Raji (cell line): ENCODE data around the gene APOC1.

Experiments used
- POLR2A ChIP-seq: IDR thresholded peaks from 2 replicates; pipeline ENCODE4 v1.6.1; 2011; ENCODE audit warnings: low read depth, low read length, control low read depth; ENCODE audit not compliant: insufficient read depth

Gene APOC1

GRCh38 chr19:44903602-44904425, 10.6 kb upstream of the APOC1 start:
- TF ChIP-seq POLR2A = no peak

- TF ChIP-seq POLR2A = 0 out of 2 replicates have a peak, but pooled peaks have one; percentile 15
Measured at GRCh38 chr19:44904426-44904994, 9.9 kb upstream of the APOC1 start.

- no peak for TF ChIP-seq POLR2A
Measured at GRCh38 chr19:44905437-44906160, 8.8 kb upstream of the APOC1 start, which contains the start of gene APOE. APOE (plus strand) TSS chr19:44905796; CDS start chr19:44906625, 829 bp downstream.

- TF ChIP-seq POLR2A = no peak
Measured at GRCh38 chr19:44907613-44908012, 6.8 kb upstream of the APOC1 start.

- TF ChIP-seq POLR2A = no peak
Measured at GRCh38 chr19:44908074-44908835, 6.2 kb upstream of the APOC1 start.

- TF ChIP-seq POLR2A = no peak
Measured at GRCh38 chr19:44908836-44909261, 5.6 kb upstream of the APOC1 start.

GRCh38 chr19:44909775-44910174, 4.6 kb upstream of the APOC1 start:
- no peak for TF ChIP-seq POLR2A

- no peak for TF ChIP-seq POLR2A
Measured at GRCh38 chr19:44912854-44913253, 1.6 kb upstream of the APOC1 start.

GRCh38 chr19:44924243-44924725, 9.9 kb downstream of the APOC1 start:
- no peak for TF ChIP-seq POLR2A

GRCh38 chr19:44925114-44925891, 10.9 kb downstream of the APOC1 start:
- no peak for TF ChIP-seq POLR2A

GRCh38 chr19:44927746-44928145, 13.3 kb downstream of the APOC1 start:
- TF ChIP-seq POLR2A = no peak

GRCh38 chr19:44930088-44930487, 15.7 kb downstream of the APOC1 start:
- TF ChIP-seq POLR2A = no peak

GRCh38 chr19:44931541-44931940, 17.1 kb downstream of the APOC1 start:
- TF ChIP-seq POLR2A = no peak

GRCh38 chr19:44939668-44940067, 25.3 kb downstream of the APOC1 start:
- TF ChIP-seq POLR2A = no peak
